ENCODE measurements around the gene USP32.
"Not testable (repeated sequence)": the region's sequence is repeated elsewhere in the genome, so short reads cannot be mapped to it uniquely, and the experiment has no call there.

USP32 gene

DNA sequence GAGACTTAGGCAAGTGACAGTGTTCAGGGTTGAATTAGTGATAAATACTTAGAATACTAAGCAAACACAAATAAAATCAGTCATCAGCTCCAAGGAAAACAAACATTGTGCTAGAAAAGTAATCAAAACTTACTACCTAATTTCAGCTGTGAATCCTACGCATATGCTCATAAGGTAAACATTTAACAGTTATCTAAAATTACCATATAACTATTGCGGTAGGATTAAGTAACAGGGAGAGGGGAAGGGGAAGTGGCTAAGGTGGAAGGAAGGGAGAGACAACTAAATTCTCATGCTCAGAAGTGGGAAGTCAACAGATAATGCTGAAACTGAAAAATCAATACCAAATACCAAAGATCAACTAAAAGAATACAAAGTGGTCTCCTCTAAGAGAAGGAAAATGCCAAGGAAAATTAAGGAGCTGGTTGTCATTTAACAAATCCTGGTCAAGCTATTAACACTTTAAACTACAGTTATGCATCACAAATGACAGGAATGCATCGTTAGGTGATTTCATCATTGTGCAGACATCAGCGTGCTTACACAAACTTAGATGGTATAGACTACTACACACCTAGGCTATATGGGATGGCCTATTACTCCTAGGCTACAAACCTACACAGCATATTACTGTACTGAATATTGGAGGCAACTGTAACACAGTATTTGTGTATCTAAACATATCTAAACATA, 20.0 kb downstream of the USP32 start:
- DNase-seq: no peak

DNA sequence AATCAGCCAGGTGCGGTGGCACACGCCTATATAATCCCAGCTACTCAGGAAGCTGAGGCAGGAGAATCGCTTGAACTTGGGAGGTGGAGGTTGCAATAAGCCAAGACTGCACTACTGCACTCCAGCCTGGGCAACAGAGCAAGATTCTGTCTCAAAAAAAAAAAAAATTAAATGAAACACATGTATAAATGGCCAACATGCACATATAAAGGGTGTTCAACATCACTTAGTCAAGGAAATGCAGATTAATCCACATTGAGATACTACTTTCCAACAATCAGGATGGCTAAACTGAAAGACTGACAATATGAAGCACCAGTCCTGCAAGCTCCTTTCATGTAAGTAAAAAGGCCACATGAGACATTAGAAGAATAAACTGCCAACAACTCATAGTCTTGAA, 20.5 kb downstream of the USP32 start:
- DNase-seq: no peak

DNA sequence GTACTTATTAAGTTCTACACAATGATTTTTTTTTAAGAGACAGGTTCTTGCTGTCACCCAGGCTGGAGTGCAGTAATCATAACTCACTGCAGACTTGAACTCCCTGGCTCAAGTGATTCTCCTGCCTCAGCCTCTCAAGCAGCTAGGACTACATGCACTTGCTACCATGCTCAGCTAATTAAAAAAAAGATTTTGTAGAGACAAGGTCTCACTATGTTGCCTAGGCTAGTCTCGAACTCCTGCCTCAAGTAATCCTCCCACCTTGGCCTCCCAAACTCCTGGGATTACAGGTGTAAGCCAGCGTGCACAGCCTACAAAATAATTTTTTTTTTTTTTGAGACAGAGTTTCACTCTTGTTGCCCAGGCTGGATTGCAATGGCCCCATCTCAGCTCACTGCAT, 22.2 kb downstream of the USP32 start:
- DNase-seq: no peak

GRCh38 chr17:60363700-60364405, 28.1 kb downstream of the USP32 start:
- no peak for DNase-seq

GRCh38 chr17:60362329-60362728, 29.6 kb downstream of the USP32 start:
- DNase-seq: no peak

DNA sequence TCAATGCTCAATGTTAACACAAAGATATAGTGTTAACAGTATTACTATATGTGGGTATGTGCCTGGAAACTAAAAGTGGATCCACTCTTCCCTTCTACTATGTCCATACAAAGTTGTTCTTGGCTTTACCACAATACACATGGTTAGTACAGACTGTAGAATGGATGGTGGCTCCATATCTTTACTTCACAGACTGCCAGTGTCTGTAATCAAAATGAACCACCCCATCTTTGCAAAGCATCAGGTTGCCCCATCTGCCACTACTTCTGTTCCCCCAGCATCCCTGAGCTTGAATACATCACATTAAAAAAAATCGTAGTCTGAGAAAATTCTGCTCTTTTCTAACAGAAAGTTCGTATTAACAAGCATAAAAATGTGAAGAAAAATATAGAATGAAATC, 30.0 kb downstream of the USP32 start:
- no peak for DNase-seq

- no peak for DNase-seq
Measured at GRCh38 chr17:60359415-60359814, 32.5 kb downstream of the USP32 start.

DNA sequence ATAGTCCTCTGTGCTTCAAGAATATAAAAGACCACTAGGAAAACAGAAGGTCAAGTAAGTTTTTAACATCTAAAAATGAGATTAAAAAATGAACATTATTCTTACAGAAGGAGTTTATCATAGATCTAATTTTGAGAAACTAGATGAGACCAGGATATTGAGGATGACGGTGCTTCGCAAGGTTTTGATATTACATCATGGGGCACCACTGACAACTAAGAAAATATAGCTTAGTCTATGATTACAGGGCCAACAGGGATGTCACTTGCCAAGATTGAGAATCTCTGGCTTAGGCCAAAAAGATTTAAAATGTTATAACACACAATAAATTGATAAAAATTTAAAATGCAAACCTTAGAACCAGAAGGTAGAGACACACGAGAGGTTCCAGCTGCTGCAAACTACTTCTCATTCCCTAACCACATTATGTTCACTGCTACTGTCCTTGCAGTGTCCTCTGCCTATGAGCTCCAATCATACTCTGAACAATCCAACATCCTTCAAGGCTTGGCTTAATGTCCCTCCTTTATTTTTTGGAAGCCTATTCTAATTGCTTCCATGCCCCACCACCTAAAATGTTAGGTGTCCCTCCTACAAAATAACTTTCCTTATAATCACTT, 33.2 kb downstream of the USP32 start:
- no peak for DNase-seq

DNA sequence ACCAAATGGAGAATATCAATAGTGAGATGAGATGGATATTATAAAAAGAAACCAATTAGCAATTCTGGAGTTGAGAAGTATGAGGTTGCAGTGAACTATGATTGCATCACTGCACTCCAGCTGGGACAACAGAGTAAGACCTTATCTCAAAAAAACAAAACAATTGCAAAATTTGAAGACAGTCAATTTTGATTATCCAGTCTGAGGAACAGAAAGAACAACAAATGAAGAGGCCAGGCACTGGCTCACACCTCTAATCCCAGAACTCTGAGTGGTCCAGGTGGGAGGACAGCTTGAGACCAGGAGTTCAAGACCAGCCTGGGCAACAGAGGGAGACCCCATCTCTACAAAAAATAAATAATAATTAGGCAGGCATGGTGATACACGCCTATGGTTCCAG, 35.0 kb downstream of the USP32 start:
- DNase-seq: no peak

DNA sequence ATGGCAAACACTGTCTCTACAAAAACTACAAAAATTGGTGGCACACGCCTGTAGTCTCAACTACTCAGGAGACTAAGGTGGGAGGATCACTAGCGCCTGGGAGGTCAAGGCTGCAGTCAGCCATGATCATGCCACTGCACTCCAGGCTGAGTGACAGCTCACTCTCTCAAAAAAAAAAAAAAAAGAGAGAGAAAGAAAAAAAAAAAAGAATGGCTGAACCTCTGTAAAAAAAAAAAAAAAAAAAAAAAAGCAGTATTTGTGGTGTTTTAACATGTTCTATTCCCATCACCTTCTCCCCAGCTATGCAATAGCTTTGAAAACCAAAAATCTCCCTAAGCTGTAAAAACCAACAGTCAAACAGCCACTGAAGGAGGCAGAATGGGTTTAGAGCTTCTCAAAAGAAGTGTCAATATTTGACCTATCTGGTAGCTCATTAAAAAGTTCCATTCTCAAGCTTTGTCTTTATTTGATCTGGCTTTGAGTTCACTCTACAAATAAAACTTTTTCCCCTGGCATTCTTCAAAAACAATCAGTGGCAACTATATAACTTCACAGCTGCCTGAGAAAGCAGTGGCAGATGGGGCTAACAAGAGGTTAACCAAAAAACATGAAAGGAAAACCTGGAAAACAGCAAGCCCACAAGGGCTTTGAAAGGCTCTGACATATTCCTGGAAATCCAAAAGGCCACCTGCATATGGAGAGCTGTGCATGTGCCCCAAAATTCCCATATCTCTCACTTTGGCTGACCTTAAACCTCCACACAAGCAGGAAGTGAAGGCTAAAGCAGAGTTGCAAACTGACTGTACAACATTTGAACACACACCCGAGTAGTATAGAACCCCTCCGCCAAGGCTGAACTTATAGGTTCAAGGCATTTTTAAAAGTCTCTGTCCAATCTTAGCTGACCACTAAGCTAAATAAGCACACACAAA, 36.0 kb downstream of the USP32 start:
- DNase-seq: no peak

DNA sequence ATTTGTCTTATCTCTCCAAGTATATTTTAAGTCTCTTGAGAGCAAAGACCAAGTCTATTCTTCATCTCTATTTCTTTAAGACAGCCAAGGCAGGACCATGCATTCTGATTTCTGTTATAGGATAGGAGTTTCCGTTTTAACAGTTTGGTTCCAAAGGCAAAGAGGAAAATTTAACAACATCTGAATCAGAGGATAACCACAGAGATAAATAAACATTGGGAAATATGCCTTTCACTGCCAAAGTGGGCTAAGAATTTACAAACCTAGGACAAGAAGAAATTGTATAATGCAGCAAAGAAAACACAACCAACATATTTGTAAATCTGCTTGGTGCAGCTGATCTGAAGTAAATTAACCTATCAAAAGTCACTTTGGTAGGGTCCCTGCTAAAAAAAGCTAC, 37.7 kb downstream of the USP32 start:
- no peak for DNase-seq

DNA sequence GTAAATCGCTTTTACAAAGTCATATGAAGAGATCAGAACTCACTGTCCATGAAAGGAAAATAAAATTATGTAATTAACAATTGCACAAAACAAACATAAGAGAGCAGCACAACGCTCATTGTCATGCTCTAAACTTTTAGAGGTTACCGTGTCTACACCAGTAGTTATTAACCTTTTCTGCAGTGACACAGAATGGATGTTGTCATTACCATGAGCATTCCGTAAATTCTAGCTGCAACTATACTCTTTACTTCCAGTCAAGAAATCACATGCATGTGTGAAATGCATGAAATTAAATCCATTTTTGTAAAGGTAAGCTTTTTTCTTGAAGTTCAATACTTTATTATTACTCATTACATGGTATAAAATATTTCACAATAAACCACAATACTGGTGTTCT, 38.2 kb downstream of the USP32 start:
- no peak for DNase-seq

- DNase-seq: no peak
Measured at GRCh38 chr17:60352569-60352968, 39.4 kb downstream of the USP32 start.

DNA sequence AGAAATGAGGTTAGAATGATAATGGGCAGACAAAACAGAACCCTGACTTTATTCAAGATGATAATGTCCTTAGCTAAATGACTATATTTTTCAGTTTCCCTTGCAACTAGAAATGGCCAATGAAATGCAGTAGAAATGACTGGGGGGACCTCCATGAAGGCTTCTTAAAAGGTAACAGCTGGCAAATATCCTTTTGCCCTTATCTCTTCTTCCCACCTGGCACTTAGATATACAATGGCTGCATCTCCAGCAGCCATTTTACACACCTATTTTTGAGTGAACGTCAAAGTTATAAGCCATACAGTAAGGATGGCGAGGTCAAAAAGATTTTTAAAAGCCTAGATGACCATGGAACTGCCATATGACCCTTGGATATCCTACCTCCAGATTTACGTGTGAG, 39.9 kb downstream of the USP32 start:
- no peak for DNase-seq

- no peak for DNase-seq
Measured at GRCh38 chr17:60351012-60351695, 40.8 kb downstream of the USP32 start.

GRCh38 chr17:60348616-60349015, 43.3 kb downstream of the USP32 start:
- no peak for DNase-seq

GRCh38 chr17:60345233-60345632, 46.7 kb downstream of the USP32 start:
- no peak for DNase-seq

DNA sequence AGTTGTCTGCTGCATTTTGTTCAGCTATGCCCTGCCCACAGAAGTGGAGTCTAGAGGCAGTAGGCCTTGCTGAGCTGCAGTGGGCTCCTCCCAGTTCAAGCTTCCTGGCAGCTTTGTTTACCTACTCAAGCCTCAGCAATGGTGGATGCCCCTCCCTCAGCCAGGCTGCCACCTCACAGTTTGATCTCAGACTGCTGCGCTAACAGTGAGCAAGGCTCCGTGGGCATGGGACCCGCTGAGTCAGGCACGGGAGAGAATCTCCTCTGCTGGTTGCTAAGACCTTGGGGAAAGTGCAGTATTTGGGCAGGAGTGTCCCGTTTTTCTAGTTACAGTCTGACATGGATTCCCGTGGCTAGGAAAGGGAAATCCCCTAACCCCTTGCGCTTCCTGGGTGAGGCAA, 49.4 kb downstream of the USP32 start:
- DNase-seq: peak; percentile 24

DNA sequence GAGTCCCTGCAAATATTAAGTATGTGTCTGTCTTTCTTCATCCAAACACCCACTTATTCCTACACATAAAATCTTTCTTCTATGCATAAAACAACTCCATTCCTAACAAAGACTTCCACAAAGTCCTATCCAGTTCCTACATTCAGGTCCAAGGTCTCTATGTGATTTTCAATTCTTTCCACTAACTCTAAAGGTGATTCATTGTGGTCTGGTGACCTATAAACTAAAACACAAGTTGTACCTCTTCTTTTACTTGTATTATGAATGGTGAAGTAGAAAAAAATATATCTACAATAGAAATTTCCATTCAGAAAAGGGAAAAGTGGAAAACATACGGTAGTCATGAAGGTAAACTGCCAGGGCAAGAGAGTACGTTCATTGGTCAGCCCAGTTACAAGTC, 56.6 kb downstream of the USP32 start:
- no peak for DNase-seq

GRCh38 chr17:60333628-60334031, 58.3 kb downstream of the USP32 start:
- no peak for DNase-seq

- DNase-seq: not testable (repeated sequence)
Measured at GRCh38 chr17:60333072-60333471, 58.9 kb downstream of the USP32 start.

DNA sequence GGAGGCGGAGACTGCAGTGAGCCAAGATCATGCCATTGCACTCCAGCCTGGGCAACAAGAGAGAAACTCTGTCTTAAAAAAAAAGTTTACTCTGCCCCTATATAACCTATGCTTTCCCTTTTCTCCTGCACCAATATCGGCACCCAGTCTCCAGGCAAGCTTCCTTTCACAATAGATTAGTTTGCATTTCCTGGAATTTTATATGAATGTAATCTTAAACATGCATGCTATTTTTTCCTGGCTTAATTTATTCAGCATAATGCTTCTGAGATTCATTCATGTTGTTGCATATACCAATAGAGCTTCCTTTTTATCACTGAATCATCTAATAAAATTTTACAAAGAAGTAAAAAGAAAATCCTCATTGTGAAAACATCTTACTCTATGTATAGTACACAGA, 59.4 kb downstream of the USP32 start:
- no peak for DNase-seq

DNA sequence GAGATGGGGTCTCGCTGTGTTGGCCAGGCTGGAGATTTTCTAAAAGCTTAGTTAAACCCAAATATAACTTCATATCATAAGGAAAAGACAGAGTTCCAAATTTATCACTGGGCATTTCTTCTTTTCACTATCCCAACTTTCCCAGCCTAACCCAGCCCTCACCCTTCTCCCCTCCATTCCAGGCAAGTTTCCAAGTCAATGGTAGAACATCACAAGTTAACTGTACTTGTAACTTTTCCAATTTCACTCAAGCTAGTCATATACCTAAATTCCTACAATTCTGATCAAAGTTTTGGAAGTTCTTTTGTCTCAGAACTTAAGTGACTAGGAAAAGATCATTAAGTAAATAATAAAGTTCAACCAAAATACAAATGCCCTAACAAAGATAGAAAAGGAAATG, 61.2 kb downstream of the USP32 start:
- DNase-seq: no peak
